ENCODE measurements around the gene SERPIND1.
"Not testable (repeated sequence)": the region's sequence is repeated elsewhere in the genome, so short reads cannot be mapped to it uniquely, and the experiment has no call there.

SERPIND1 gene

DNA sequence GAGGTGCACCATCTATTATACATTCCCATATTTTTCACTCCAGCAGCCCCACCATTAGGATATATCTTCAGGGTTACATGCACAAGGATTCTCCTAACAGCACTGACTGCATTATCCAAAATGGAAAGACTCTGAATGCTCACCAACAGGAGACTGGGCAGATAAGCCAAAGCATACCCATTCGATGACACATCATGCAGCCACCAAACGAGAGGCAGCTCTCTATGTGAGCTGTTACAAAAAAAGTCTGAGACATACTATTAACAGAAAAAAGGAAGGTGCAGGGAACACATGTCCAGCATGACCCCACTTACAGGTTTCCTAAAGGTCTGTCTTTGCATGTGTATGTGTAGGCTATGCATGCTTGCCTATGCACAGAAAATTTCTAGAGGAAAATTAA lies 12.4 kb upstream of the SERPIND1 start:
- Histone ChIP-seq H3K27me3 (ENCODE audit: insufficient read depth, low read length) (no peaks in the 10 kb centered on the region), H3K27ac (ENCODE audit: low read depth, low read length) (no peak overlapping the region), H3K79me2 (ENCODE audit: control insufficient read depth, insufficient read depth, low read length, unreplicated experiment) (no peaks in the 10 kb centered on the region), H2AFZ (ENCODE audit: low read length, unreplicated experiment) (no peak overlapping the region), H3K4me3 (ENCODE audit: low read depth, low read length) (no peak overlapping the region), H3K36me3 (ENCODE audit: insufficient read depth, low read length) (no peaks in the 10 kb centered on the region), H3K4me1 (ENCODE audit: control insufficient read depth, insufficient read depth, low read length, unreplicated experiment) (no peaks in the 10 kb centered on the region)

DNA sequence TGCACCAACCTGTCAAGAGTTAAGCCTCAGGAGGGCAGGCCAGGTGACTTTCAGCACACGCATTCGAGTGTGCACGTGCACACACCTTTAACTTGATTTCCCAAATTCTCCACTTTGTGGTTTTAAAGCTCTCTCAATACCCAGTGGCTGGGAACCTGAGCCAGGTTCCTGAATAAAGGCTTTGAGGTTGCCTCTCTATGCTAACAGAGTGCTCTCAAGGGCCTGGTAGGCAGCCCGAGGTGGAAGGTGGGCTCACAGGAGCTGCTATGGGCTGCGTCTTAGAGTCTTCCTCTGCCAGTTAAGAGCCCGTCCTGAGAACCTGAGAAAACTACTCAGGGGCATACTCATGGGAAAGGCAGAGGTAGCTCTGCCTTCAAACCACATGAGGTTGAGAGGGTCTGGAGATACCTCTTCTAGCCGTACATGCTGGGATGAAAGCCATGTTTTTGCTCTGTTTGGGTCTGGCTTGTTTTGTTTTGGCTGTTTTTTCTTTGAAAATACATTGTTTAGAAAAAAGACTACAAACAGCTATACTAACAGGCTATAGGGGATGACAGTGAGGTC lies 11.6 kb upstream of the SERPIND1 start:
- Histone ChIP-seq H3K27me3 (ENCODE audit: insufficient read depth, low read length) (no peaks in the 10 kb centered on the region), H3K36me3 (ENCODE audit: insufficient read depth, low read length) (no peaks in the 10 kb centered on the region), H2AFZ (ENCODE audit: low read length, unreplicated experiment) (no peak overlapping the region), H3K4me1 (ENCODE audit: control insufficient read depth, insufficient read depth, low read length, unreplicated experiment) (no peaks in the 10 kb centered on the region), H3K27ac (ENCODE audit: low read depth, low read length) (no peak overlapping the region), H3K79me2 (ENCODE audit: control insufficient read depth, insufficient read depth, low read length, unreplicated experiment) (no peaks in the 10 kb centered on the region), H3K4me3 (ENCODE audit: low read depth, low read length) (no peak overlapping the region)

DNA sequence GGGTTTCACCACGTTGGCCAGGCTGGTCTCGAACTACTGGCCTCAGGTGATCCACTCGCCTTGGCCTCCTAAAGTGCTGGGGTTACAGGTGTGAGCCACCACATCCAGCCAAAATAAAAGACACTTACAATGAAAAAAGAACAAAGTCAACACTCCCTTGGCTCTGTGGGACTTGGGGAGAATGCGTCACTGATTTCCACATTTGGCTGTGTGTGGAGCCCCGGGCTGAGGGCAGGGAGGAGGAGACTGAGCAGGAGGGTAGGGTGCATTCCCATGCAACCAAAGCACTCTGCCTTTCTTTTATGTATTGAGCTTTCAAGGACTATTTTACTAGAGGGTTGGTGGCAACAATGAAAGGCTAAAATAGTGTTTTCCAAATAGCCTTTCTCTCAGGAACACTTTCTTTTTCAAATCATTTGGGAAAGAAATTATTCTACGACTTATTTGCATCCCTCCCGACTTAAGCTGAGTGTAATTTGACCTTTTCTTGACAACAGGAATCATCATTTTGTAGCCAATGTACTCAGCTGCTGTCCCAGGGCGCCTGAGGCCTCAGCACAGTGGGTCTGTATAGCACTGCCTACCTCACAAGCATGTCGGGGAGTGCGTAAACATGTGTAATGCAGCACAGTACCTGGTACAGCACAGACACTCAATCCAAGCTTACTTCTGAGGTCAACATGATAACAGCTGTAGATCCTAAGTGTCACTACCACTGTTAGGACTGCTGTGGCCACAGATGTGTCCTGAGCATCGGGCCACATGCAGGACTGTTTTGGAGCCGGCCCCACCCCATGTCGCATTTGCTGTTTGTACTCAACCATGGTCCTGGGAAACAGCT lies 10.1 kb upstream of the SERPIND1 start:
- no peak overlapping the region for H3K4me3 ChIP-seq (ENCODE audit: low read depth, low read length)
- H3K79me2 ChIP-seq (ENCODE audit: control insufficient read depth, insufficient read depth, low read length, unreplicated experiment): no peaks in the 10 kb centered on the region
- no peak overlapping the region for H2AFZ ChIP-seq (ENCODE audit: low read length, unreplicated experiment)
- no peak overlapping the region for H3K27ac ChIP-seq (ENCODE audit: low read depth, low read length)
- no peaks in the 10 kb centered on the region for H3K27me3 ChIP-seq (ENCODE audit: insufficient read depth, low read length)
- no peaks in the 10 kb centered on the region for H3K4me1 ChIP-seq (ENCODE audit: control insufficient read depth, insufficient read depth, low read length, unreplicated experiment)
- H3K36me3 ChIP-seq (ENCODE audit: insufficient read depth, low read length): no peaks in the 10 kb centered on the region

DNA sequence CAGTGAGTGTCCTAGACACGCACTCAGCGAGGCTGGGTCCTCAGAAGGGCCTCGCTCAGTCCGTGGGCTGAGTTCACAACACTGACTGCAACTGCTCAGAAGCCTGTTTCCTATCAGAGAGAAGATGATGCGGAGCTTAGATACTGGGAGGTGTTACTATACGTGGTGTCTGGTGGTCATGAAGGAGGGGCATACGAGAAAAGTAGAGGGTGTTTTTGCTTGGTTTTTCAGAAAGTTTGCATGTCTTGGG lies 9.5 kb upstream of the SERPIND1 start:
- Histone ChIP-seq H3K79me2 (ENCODE audit: control insufficient read depth, insufficient read depth, low read length, unreplicated experiment) (no peaks in the 10 kb centered on the region), H2AFZ (ENCODE audit: low read length, unreplicated experiment) (no peak overlapping the region), H3K27ac (ENCODE audit: low read depth, low read length) (no peak overlapping the region), H3K4me1 (ENCODE audit: control insufficient read depth, insufficient read depth, low read length, unreplicated experiment) (no peaks in the 10 kb centered on the region), H3K36me3 (ENCODE audit: insufficient read depth, low read length) (no peaks in the 10 kb centered on the region), H3K27me3 (ENCODE audit: insufficient read depth, low read length) (no peaks in the 10 kb centered on the region), H3K4me3 (ENCODE audit: low read depth, low read length) (no peak overlapping the region)

DNA sequence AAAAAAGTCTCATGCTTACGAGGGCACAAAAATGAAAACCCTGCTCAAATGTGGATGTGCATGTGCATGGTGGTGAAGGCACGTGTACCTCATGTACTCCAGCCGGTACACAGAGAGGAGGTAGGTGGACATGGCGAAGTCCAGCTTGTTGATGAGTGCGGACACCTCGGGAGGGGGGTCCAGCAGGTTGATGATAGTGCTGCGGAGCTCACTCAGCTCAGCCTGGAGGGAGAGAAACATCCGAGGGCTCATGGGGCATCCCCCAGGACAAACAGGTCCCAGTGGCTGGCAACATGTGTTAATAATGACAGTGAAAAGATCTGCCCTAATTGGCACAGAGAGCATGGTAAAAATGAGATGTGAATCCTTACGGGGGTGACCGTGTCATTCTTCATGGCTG lies 9.2 kb upstream of the SERPIND1 start:
- Histone ChIP-seq H3K27me3 (ENCODE audit: insufficient read depth, low read length) (no peaks in the 10 kb centered on the region), H3K4me3 (ENCODE audit: low read depth, low read length) (no peak overlapping the region), H3K27ac (ENCODE audit: low read depth, low read length) (no peak overlapping the region), H3K36me3 (ENCODE audit: insufficient read depth, low read length) (no peaks in the 10 kb centered on the region), H3K4me1 (ENCODE audit: control insufficient read depth, insufficient read depth, low read length, unreplicated experiment) (no peaks in the 10 kb centered on the region), H3K79me2 (ENCODE audit: control insufficient read depth, insufficient read depth, low read length, unreplicated experiment) (no peaks in the 10 kb centered on the region), H2AFZ (ENCODE audit: low read length, unreplicated experiment) (no peak overlapping the region)

DNA sequence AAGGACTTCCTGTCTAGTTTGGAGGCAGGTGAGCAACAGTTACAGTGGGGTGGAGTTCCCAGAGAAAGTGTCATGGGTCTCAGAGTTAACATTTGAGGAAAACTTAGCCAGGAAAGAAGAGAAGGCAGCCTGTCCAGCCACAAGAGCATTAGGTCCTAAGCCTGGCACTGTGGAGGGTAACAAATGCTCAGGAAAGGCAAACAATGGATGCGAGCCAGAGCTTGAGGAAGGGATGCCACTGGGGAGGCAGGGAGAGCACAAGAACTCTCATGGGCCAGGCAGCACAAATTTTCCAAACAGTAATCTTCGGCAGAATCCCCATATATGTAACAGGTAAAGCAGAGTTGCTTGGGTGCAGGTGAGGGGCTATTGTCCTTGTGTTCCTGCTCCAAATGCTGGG lies 8.0 kb upstream of the SERPIND1 start:
- H3K79me2 ChIP-seq (ENCODE audit: control insufficient read depth, insufficient read depth, low read length, unreplicated experiment): no peaks in the 10 kb centered on the region
- H2AFZ ChIP-seq (ENCODE audit: low read length, unreplicated experiment): no peak overlapping the region
- H3K36me3 ChIP-seq (ENCODE audit: insufficient read depth, low read length): no peaks in the 10 kb centered on the region
- no peak overlapping the region for H3K27ac ChIP-seq (ENCODE audit: low read depth, low read length)
- no peak overlapping the region for H3K4me3 ChIP-seq (ENCODE audit: low read depth, low read length)
- H3K4me1 ChIP-seq (ENCODE audit: control insufficient read depth, insufficient read depth, low read length, unreplicated experiment): no peaks in the 10 kb centered on the region
- no peaks in the 10 kb centered on the region for H3K27me3 ChIP-seq (ENCODE audit: insufficient read depth, low read length)

DNA sequence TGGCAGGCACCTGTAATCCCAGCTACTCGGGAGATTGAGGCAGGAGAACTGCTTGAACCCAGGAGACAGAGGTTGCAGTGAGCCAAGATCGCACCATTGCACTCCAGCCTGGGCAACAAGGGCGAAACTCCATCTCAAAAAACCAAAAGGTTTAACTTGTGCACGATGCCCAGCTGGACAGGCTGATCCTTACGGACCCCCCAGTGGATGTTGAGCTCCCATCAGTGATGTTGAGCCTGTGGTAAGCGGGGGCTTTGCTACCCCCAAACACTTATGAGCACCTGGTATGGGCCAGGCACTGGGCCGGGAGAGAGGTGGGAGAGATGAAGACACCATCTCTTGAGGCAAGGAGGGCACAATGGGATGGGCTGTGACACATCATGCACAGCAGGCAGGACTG lies 7.4 kb upstream of the SERPIND1 start:
- Histone ChIP-seq H3K36me3 (ENCODE audit: insufficient read depth, low read length) (no peaks in the 10 kb centered on the region), H3K27me3 (ENCODE audit: insufficient read depth, low read length) (no peaks in the 10 kb centered on the region), H3K27ac (ENCODE audit: low read depth, low read length) (no peak overlapping the region), H3K4me3 (ENCODE audit: low read depth, low read length) (no peak overlapping the region), H3K79me2 (ENCODE audit: control insufficient read depth, insufficient read depth, low read length, unreplicated experiment) (no peaks in the 10 kb centered on the region), H3K4me1 (ENCODE audit: control insufficient read depth, insufficient read depth, low read length, unreplicated experiment) (no peaks in the 10 kb centered on the region), H2AFZ (ENCODE audit: low read length, unreplicated experiment) (no peak overlapping the region)

DNA sequence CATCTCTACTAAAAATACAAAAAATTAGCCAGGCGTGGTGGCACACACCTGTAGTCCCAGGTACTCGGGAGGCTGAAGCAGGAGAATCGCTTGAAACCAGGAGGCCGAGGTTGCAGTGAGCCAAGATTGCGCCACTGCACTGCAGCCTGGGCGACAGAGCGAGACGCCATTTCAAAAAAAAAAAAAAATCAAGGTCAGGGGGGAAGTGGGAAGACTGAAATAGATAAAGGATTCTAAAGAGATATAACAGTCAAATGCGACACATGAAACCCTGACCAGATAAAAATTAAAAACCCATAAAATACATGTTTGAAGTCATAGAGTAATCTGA lies 4.5 kb upstream of the SERPIND1 start:
- H3K4me3 ChIP-seq (ENCODE audit: low read depth, low read length); H3K36me3 ChIP-seq (ENCODE audit: insufficient read depth, low read length); H3K27me3 ChIP-seq (ENCODE audit: insufficient read depth, low read length); H2AFZ ChIP-seq (ENCODE audit: low read length, unreplicated experiment); H3K27ac ChIP-seq (ENCODE audit: low read depth, low read length); H3K4me1 ChIP-seq (ENCODE audit: control insufficient read depth, insufficient read depth, low read length, unreplicated experiment); H3K79me2 ChIP-seq (ENCODE audit: control insufficient read depth, insufficient read depth, low read length, unreplicated experiment): not testable (repeated sequence)

DNA sequence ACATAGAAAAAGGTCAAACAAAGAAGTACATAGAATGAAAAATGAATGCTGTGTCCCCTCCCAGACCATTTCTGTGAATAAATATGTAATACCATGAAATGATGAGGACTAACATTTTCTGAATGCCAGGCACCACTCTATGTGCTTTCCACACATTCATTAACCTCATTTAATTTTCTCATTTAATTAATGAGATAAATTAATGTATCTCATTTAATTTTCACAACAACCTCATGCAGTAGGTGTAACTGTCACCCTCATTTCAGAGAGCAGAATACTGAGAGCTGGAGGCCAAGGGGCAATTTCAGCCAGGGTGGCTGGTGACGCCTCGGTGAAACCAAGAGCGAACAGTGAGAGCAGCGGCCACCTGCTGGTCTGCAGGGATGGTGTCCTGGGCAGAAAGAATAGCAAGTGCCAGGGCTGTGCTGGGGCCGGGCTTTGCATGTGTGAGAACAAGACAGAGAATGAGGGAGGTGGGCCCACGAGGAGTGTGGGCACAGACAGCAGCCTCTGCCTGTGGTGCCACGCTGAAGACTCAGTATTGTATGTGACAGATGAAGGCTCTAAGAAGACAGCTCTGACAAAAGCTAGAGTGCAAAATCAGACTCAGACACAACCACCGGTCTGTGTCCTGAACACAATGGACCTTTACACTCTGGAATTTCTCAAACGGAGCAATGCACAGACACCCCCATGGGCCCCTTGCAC lies 1.8 kb upstream of the SERPIND1 start:
- Histone ChIP-seq H3K4me1 (ENCODE audit: control insufficient read depth, insufficient read depth, low read length, unreplicated experiment) (no peaks in the 10 kb centered on the region), H3K79me2 (ENCODE audit: control insufficient read depth, insufficient read depth, low read length, unreplicated experiment) (no peaks in the 10 kb centered on the region), H2AFZ (ENCODE audit: low read length, unreplicated experiment) (no peak overlapping the region), H3K27ac (ENCODE audit: low read depth, low read length) (no peak overlapping the region), H3K27me3 (ENCODE audit: insufficient read depth, low read length) (no peaks in the 10 kb centered on the region), H3K36me3 (ENCODE audit: insufficient read depth, low read length) (no peaks in the 10 kb centered on the region), H3K4me3 (ENCODE audit: low read depth, low read length) (no peak overlapping the region)

DNA sequence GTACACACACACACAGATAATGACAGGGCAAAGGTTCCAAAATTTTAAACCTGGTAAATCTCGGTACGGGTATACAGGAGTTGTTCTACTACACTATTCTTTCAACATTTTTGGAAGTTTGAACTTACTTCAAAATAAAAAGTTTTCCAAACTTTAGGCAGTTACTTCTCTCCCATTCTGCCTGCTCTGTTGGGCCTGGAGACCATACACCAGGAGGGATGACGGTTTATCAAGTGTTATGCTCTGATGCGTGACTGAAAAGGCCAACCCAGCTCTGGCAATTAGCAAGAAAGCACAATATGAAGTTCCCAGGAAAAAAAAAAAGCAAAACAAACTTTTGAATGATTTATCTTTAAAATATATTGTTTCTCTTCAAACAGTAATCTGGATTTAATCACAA lies 969 bp downstream of the SERPIND1 start:
- Histone ChIP-seq H3K27me3 (ENCODE audit: insufficient read depth, low read length) (no peaks in the 10 kb centered on the region), H3K4me3 (ENCODE audit: low read depth, low read length) (no peak overlapping the region), H3K4me1 (ENCODE audit: control insufficient read depth, insufficient read depth, low read length, unreplicated experiment) (peaks cover 7% of the 10 kb centered on the region), H3K79me2 (ENCODE audit: control insufficient read depth, insufficient read depth, low read length, unreplicated experiment) (no peaks in the 10 kb centered on the region), H2AFZ (ENCODE audit: low read length, unreplicated experiment) (no peak overlapping the region), H3K36me3 (ENCODE audit: insufficient read depth, low read length) (no peaks in the 10 kb centered on the region), H3K27ac (ENCODE audit: low read depth, low read length) (no peak overlapping the region)

DNA sequence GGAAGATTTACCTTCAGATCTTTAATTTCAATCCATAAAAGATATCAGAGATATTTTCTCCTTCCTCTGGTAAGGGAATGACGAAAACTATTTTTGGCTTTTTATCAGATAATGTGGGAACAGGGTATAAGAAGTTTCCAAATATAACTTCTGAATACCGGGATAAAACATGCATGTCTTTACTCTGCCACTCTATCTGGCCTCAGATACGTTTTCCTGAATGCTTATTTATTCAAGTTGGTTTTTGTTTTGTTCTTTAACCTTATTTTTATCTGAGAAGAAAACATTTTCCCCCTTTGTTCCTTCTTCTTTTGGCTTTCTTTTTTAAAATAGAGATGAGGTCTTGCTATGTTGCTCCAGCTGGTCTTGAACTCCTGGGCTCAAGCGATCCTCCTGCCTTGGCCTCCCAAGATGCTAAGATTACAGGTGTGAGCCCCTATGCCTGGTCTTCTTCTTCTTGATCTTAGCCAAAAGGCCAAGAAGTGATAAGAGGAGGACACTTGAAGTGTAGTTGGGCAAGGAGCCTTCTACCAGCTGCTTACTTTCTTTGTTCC lies 1.5 kb downstream of the SERPIND1 start:
- H3K79me2 ChIP-seq (ENCODE audit: control insufficient read depth, insufficient read depth, low read length, unreplicated experiment): no peaks in the 10 kb centered on the region
- H3K4me1 ChIP-seq (ENCODE audit: control insufficient read depth, insufficient read depth, low read length, unreplicated experiment): peaks cover 7% of the 10 kb centered on the region
- no peaks in the 10 kb centered on the region for H3K27me3 ChIP-seq (ENCODE audit: insufficient read depth, low read length)
- H3K36me3 ChIP-seq (ENCODE audit: insufficient read depth, low read length): no peaks in the 10 kb centered on the region
- H3K27ac ChIP-seq (ENCODE audit: low read depth, low read length): no peak overlapping the region
- no peak overlapping the region for H2AFZ ChIP-seq (ENCODE audit: low read length, unreplicated experiment)
- no peak overlapping the region for H3K4me3 ChIP-seq (ENCODE audit: low read depth, low read length)
